ENCODE measurements around the gene CSNK1D. TPM values are rescaled to one million over a fixed set of nuclear protein-coding genes. Genes with fewer than 3 reads are reported as not detected.

The CSNK1D gene
- total RNA-seq, 2 donors from 2014 or later = 140 to 142 TPM

- peaks cover 20% of the 10 kb centered on the region for H3K36me3 Mint-ChIP-seq (ENCODE audit: low read depth)
- peak overlapping the region; percentile 69 for H3K27ac Mint-ChIP-seq
- H3K4me1 Mint-ChIP-seq = peaks cover 21% of the 10 kb centered on the region
- no peak for ATAC-seq (replicated peaks)
- no peaks in the 10 kb centered on the region for H3K9me3 Mint-ChIP-seq
- peak overlapping the region; percentile 55 for H3K4me3 Mint-ChIP-seq
- no peaks in the 10 kb centered on the region for H3K27me3 Mint-ChIP-seq
Observed at GRCh38 chr17:82291582-82292250, 18.2 kb upstream of the CSNK1D start.

- peaks cover 13% of the 10 kb centered on the region for H3K4me1 Mint-ChIP-seq
- no peak overlapping the region for H3K27ac Mint-ChIP-seq
- peaks cover 6% of the 10 kb centered on the region for H3K36me3 Mint-ChIP-seq (ENCODE audit: low read depth)
Observed at GRCh38 chr17:82287868-82288801, 14.6 kb upstream of the CSNK1D start.

GRCh38 chr17:82287013-82287867, 13.7 kb upstream of the CSNK1D start:
- H3K27ac Mint-ChIP-seq = no peak overlapping the region
- no peaks in the 10 kb centered on the region for H3K36me3 Mint-ChIP-seq (ENCODE audit: low read depth)
- ATAC-seq (replicated peaks) = no peak
- no peaks in the 10 kb centered on the region for H3K27me3 Mint-ChIP-seq
- no peak overlapping the region for H3K4me3 Mint-ChIP-seq
- H3K9me3 Mint-ChIP-seq = no peaks in the 10 kb centered on the region
- H3K4me1 Mint-ChIP-seq = peaks cover 14% of the 10 kb centered on the region

More at GRCh38 chr17:82287868-82288801, 14.6 kb upstream of the CSNK1D start:
- no peaks in the 10 kb centered on the region for H3K9me3 Mint-ChIP-seq
- no peak for ATAC-seq (replicated peaks)
- H3K27me3 Mint-ChIP-seq = no peaks in the 10 kb centered on the region
- H3K4me3 Mint-ChIP-seq = no peak overlapping the region

- no peaks in the 10 kb centered on the region for H3K27me3 Mint-ChIP-seq
- no peaks in the 10 kb centered on the region for H3K36me3 Mint-ChIP-seq (ENCODE audit: low read depth)
- no peak overlapping the region for H3K4me3 Mint-ChIP-seq
- H3K27ac Mint-ChIP-seq = no peak overlapping the region
- ATAC-seq (replicated peaks) = no peak
- peaks cover 25% of the 10 kb centered on the region for H3K4me1 Mint-ChIP-seq
- no peaks in the 10 kb centered on the region for H3K9me3 Mint-ChIP-seq
Observed at GRCh38 chr17:82285141-82285540, 11.6 kb upstream of the CSNK1D start.

- H3K4me1 Mint-ChIP-seq = peaks cover 26% of the 10 kb centered on the region
- no peaks in the 10 kb centered on the region for H3K9me3 Mint-ChIP-seq
- H3K27me3 Mint-ChIP-seq = no peaks in the 10 kb centered on the region
- H3K4me3 Mint-ChIP-seq = peak overlapping the region; percentile 59
- peak; percentile 84 for ATAC-seq (replicated peaks)
- H3K27ac Mint-ChIP-seq = peak overlapping the region; percentile 74
- no peaks in the 10 kb centered on the region for H3K36me3 Mint-ChIP-seq (ENCODE audit: low read depth)
Observed at GRCh38 chr17:82283208-82283749, 9.8 kb upstream of the CSNK1D start.

GRCh38 chr17:82282239-82283207, 9.0 kb upstream of the CSNK1D start:
- Mint-ChIP-seq H3K4me3 (peak overlapping the region; percentile 59), H3K27ac (peak overlapping the region; percentile 74), H3K27me3 (no peaks in the 10 kb centered on the region), H3K36me3 (ENCODE audit: low read depth) (no peaks in the 10 kb centered on the region), H3K4me1 (peaks cover 24% of the 10 kb centered on the region), H3K9me3 (no peaks in the 10 kb centered on the region)
- ATAC-seq (replicated peaks) = peak; percentile 61

GRCh38 chr17:82281502-82282238, 8.2 kb upstream of the CSNK1D start:
- Mint-ChIP-seq H3K9me3 (no peaks in the 10 kb centered on the region), H3K36me3 (ENCODE audit: low read depth) (no peaks in the 10 kb centered on the region), H3K4me1 (peaks cover 24% of the 10 kb centered on the region), H3K27ac (peak overlapping the region; percentile 23), H3K27me3 (no peaks in the 10 kb centered on the region), H3K4me3 (peak overlapping the region; percentile 59)
- peak; percentile 90 for ATAC-seq (replicated peaks)

- H3K4me1 Mint-ChIP-seq = peaks cover 24% of the 10 kb centered on the region
- no peaks in the 10 kb centered on the region for H3K36me3 Mint-ChIP-seq (ENCODE audit: low read depth)
- H3K9me3 Mint-ChIP-seq = no peaks in the 10 kb centered on the region
- no peak overlapping the region for H3K4me3 Mint-ChIP-seq
- no peak for ATAC-seq (replicated peaks)
- H3K27me3 Mint-ChIP-seq = no peaks in the 10 kb centered on the region
- H3K27ac Mint-ChIP-seq = no peak overlapping the region
Observed at GRCh38 chr17:82281076-82281475, 7.6 kb upstream of the CSNK1D start.

GRCh38 chr17:82280537-82280936, 7.0 kb upstream of the CSNK1D start:
- Mint-ChIP-seq H3K4me3 (no peak overlapping the region), H3K36me3 (ENCODE audit: low read depth) (no peaks in the 10 kb centered on the region), H3K27me3 (no peaks in the 10 kb centered on the region), H3K27ac (no peak overlapping the region), H3K4me1 (peaks cover 24% of the 10 kb centered on the region), H3K9me3 (no peaks in the 10 kb centered on the region)
- no peak for ATAC-seq (replicated peaks)

- H3K27me3 Mint-ChIP-seq = no peaks in the 10 kb centered on the region
- H3K4me1 Mint-ChIP-seq = peaks cover 28% of the 10 kb centered on the region
- no peaks in the 10 kb centered on the region for H3K9me3 Mint-ChIP-seq
- no peak overlapping the region for H3K4me3 Mint-ChIP-seq
- ATAC-seq (replicated peaks) = no peak
- no peak overlapping the region for H3K27ac Mint-ChIP-seq
- no peaks in the 10 kb centered on the region for H3K36me3 Mint-ChIP-seq (ENCODE audit: low read depth)
Observed at GRCh38 chr17:82278786-82279391, 5.4 kb upstream of the CSNK1D start.

- Mint-ChIP-seq H3K9me3 (no peaks in the 10 kb centered on the region), H3K36me3 (ENCODE audit: low read depth) (peaks cover 5% of the 10 kb centered on the region), H3K4me3 (no peak overlapping the region), H3K4me1 (peaks cover 22% of the 10 kb centered on the region), H3K27ac (no peak overlapping the region), H3K27me3 (no peaks in the 10 kb centered on the region)
- ATAC-seq (replicated peaks) = no peak
Observed at GRCh38 chr17:82278308-82278707, 4.8 kb upstream of the CSNK1D start.

GRCh38 chr17:82277851-82278250, 4.4 kb upstream of the CSNK1D start:
- H3K27ac Mint-ChIP-seq = no peak overlapping the region
- no peak overlapping the region for H3K4me3 Mint-ChIP-seq
- H3K36me3 Mint-ChIP-seq (ENCODE audit: low read depth) = peaks cover 6% of the 10 kb centered on the region
- no peaks in the 10 kb centered on the region for H3K9me3 Mint-ChIP-seq
- no peaks in the 10 kb centered on the region for H3K27me3 Mint-ChIP-seq
- no peak for ATAC-seq (replicated peaks)
- peaks cover 21% of the 10 kb centered on the region for H3K4me1 Mint-ChIP-seq
